ENCODE data around the gene NCOA1. TPM values are rescaled to one million over a fixed set of nuclear protein-coding genes. Genes with fewer than 3 reads are reported as not detected.
"Not testable (repeated sequence)": the region's sequence is repeated elsewhere in the genome, so short reads cannot be mapped to it uniquely, and the experiment has no call there.

Gene NCOA1
- total RNA-seq, 1 donor from 2014 or later = 48.4 TPM

GRCh38 chr2:24459224-24460161 is 31.6 kb upstream of the NCOA1 start:
- TF ChIP-seq POLR2A (IDR thresholded peaks at IDR 0.05) (no peak), CTCF (IDR thresholded peaks at IDR 0.05) (no peak), POLR2AphosphoS5 (IDR thresholded peaks at IDR 0.05; ENCODE audit: insufficient read depth in 1 of 2, low read depth in 1 of 2) (no peak)
- H3K27me3 ChIP-seq = no peaks in the 10 kb centered on the region

DNA sequence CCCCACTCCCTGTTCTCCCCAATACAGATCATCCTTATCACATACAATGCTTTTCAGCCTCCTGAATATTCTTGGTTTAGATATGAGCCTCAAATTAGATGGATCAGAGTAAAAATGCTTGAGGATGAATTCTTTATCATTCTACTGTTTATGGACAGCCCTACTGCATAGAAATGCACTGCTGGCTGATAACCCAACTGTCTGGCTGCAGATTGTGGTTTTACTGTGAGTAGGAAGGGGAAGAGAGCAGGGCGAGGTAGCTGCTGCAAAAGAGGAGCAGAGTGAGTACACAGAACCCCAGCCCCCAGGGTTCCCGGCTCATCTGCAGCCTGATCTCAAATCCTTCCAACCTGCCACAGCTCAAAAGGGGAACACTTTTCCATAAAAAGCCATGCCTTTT is 29.4 kb upstream of the NCOA1 start:
- TF ChIP-seq POLR2A (IDR thresholded peaks at IDR 0.05) (no peak), CTCF (IDR thresholded peaks at IDR 0.05) (no peak), POLR2AphosphoS5 (IDR thresholded peaks at IDR 0.05; ENCODE audit: insufficient read depth in 1 of 2, low read depth in 1 of 2) (no peak)
- Histone ChIP-seq H3K4me3 (no peak overlapping the region), H3K27ac (no peak overlapping the region), H3K36me3 (no peaks in the 10 kb centered on the region), H3K27me3 (no peaks in the 10 kb centered on the region), H3K4me1 (peaks cover 5% of the 10 kb centered on the region), H3K9me3 (no peaks in the 10 kb centered on the region)
- DNase-seq (ENCODE audit: extremely low spot score in 2 of 2) = no peak
- intact Hi-C loops (cut with DNase I) = no loop called here

More at GRCh38 chr2:24459224-24460161, 31.6 kb upstream of the NCOA1 start:
- Histone ChIP-seq H3K9me3 (no peaks in the 10 kb centered on the region), H3K4me1 (peaks cover 5% of the 10 kb centered on the region), H3K36me3 (no peaks in the 10 kb centered on the region), H3K27ac (no peak overlapping the region), H3K4me3 (no peak overlapping the region)
- no peak for DNase-seq (ENCODE audit: extremely low spot score in 2 of 2)
- intact Hi-C loops (cut with DNase I) = no loop called here

DNA sequence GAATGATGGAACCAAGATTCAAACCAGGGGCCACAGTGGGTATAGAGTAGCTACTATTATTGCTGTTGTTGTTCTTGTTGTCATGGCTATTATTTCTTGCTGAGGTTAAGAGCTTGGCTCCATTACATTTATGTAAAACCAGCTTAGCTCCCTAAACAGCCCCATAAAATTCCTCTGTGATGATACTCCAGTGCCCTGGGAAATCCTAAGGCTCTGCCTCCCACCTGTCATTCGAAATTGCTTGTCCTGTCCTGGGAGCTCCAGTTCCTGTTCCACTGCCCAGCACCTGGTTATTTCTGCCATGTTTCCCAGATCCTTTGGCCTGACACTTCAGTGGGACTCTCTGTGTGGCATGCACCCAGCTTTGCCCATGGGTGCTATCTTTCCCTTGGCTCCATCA is 27.8 kb upstream of the NCOA1 start:
- TF ChIP-seq POLR2A (IDR thresholded peaks at IDR 0.05) = no peak
- TF ChIP-seq POLR2AphosphoS5 (IDR thresholded peaks at IDR 0.05; ENCODE audit: insufficient read depth in 1 of 2, low read depth in 1 of 2) = no peak
- no peak for TF ChIP-seq CTCF (IDR thresholded peaks at IDR 0.05)
- intact Hi-C loops (cut with DNase I) = no loop called here
- Histone ChIP-seq H3K36me3 (no peaks in the 10 kb centered on the region), H3K27ac (no peak overlapping the region), H3K4me3 (no peak overlapping the region), H3K27me3 (no peaks in the 10 kb centered on the region), H3K9me3 (no peaks in the 10 kb centered on the region), H3K4me1 (no peaks in the 10 kb centered on the region)
- DNase-seq (ENCODE audit: extremely low spot score in 2 of 2) = no peak

GRCh38 chr2:24466871-24467870 is 23.9 kb upstream of the NCOA1 start:
- no peaks in the 10 kb centered on the region for H3K4me1 ChIP-seq
- no peaks in the 10 kb centered on the region for H3K27me3 ChIP-seq
- TF ChIP-seq POLR2A (IDR thresholded peaks at IDR 0.05) (no peak), POLR2AphosphoS5 (IDR thresholded peaks at IDR 0.05; ENCODE audit: insufficient read depth in 1 of 2, low read depth in 1 of 2) (no peak), CTCF (IDR thresholded peaks at IDR 0.05) (no peak)
- intact Hi-C loops (cut with DNase I) = no loop called here
- H3K36me3 ChIP-seq = no peaks in the 10 kb centered on the region
- no peak for DNase-seq (ENCODE audit: extremely low spot score in 2 of 2)
- no peaks in the 10 kb centered on the region for H3K9me3 ChIP-seq
- no peak overlapping the region for H3K4me3 ChIP-seq
- no peak overlapping the region for H3K27ac ChIP-seq

DNA sequence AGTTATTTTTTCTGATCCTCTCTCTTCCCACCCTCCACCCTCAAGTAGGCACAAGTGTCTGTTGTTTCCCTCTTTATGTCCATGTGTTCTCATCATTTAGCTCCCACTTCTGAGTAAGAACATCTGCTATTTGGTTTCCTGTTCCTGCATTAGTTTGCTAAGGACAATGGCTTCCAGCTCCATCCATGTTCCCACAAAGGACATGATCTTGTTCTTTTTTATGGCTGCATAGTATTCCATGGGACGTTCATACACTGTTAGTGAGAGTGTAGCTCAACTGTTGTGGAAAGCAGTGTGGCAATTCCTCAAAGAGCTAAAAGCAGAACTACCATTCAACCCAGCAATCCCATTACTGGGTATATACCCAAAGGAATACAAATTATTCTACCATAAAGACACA is 22.6 kb upstream of the NCOA1 start:
- H3K36me3 ChIP-seq; H3K27ac ChIP-seq; DNase-seq (ENCODE audit: extremely low spot score in 2 of 2); H3K27me3 ChIP-seq; H3K4me1 ChIP-seq; intact Hi-C loops (cut with DNase I); H3K4me3 ChIP-seq; H3K9me3 ChIP-seq: not testable (repeated sequence)

Data from vagina (tissue), 2 donors.